Colon (tissue), 2 donors: Measurements from ENCODE around the gene QRICH2.
"Not testable (repeated sequence)": the region's sequence is repeated elsewhere in the genome, so short reads cannot be mapped to it uniquely, and the experiment has no call there.

Experiments
- FAIRE-seq: peaks from 2 replicates; lab custom pipeline; 2012; peaks lifted over from hg19 to GRCh38; lab: Jason Lieb, UNC
- donor health status: control.
- donor health status: control.

The QRICH2 gene

DNA sequence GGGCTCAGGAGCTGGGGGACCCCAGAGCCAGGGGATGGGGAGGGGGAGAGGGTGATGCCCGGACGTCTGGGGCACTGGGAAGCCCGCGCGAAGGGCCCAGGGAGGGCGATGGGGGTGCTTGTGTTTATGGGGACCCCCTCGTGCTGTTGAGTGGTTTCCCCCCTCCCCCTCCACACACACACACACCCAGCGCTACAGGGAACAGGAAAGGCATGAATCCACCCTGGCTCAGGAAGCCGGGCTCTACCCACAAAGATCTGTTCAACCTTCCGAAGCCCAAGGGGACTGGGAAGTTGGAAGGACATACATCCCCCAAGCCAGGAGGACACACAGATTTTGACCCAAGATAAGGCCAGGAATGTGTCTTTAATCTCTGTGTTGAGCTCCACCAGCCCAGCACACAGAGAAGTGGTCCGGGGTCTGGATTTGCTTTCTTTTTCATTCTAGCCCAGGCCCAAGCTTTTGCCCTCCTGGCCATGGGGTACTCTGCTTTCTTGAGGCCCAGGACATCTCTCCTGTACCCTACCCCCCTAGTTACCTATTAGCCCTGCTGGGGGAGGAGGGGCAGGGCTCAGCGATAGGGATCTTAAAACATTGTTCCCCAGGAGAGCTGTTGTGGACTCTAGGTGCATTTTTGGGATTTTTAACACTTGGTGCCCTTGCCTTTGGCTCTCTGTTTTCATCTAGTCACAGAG is 41.7 kb downstream of the QRICH2 start:
- FAIRE-seq, result no peak

DNA sequence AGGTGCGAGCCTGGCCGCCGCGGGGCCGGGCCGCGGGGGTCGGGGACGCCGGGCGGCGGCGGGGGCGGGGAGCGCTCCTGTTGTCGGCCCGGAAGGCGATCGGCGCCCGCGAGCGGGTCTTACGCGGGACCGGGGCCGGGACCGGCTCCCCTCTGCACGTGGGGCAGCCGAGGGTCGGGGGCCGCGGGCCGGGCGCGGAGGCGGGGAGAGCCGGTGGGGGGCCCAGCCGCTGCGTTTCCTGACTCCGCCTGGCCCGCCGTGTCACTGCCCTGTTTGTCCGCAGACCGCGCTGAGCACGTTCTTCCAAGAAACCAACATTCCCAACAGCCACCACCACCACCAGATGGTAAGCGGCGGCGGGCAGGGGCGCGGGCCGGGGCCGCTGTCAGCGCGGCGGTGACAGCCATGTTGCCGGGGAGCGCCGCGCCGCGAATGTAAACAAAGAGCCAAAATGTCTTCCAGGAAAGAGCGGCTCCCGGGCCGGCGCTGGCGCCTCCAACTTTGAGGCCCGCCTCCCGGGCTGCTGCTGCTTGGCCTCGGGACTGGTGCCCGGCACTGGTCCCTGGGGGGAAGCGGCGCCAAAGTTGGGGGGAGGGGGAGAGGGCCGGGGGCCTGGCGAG is 42.3 kb downstream of the QRICH2 start:
- FAIRE-seq, result no peak

DNA sequence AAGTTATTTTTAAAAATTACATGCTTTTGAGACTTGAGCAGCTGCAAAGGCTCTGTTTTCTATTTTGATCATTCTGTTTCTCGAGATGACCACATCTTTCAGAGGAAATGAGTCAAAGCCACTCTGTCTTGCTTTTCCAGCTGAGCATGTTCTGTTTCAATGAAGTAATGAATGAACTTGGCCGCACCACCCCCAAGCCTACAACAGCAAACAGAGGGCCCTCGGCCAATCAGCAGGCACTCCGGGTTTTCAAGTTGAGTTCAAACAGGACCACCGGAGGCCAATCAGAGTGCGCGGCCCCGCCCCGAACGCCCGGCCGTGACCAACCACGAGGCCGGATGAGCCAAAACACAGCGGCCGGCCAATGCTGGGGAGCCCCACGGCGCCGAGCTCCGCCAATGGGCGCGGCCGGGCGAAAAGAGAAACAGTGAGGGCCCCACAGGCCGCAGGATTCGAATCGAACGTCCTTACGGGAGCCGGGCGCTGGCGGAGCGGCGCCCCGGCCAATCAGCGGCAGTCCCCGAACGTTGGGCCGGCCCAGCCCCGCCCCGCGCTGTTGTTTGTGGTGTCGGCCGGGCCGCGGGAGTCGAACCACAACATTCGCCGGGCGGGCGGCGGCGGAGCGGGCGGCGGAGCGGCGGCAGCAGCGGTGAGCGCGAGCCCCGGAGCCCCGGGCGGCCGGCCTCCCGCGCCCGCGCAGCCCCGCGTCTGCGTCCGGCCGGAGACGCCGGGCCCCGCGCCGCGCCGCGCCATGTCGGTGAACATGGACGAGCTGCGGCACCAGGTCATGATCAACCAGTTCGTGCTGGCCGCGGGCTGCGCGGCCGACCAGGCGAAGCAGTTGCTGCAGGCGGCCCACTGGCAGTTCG is 43.1 kb downstream of the QRICH2 start, which contains the start of gene UBALD2:
UBALD2 (plus strand) TSS at position 594 of the 869 bp plus-strand sequence; CDS start at position 752, 158 bp downstream.
- peak; percentile 57 for FAIRE-seq

GRCh38 chr17:76264425-76264754 is 43.7 kb downstream of the QRICH2 start:
- no peak for FAIRE-seq

GRCh38 chr17:76263896-76264295 is 44.2 kb downstream of the QRICH2 start:
- no peak for FAIRE-seq

GRCh38 chr17:76262732-76263344 is 45.2 kb downstream of the QRICH2 start:
- no peak for FAIRE-seq

- FAIRE-seq, result no peak
These were observed 46.5 kb downstream of the QRICH2 start for GRCh38 chr17:76261421-76262215.

- no peak for FAIRE-seq
These were observed 47.4 kb downstream of the QRICH2 start for GRCh38 chr17:76260669-76261068.

- no peak for FAIRE-seq
These were observed 47.9 kb downstream of the QRICH2 start for GRCh38 chr17:76260220-76260619.

DNA sequence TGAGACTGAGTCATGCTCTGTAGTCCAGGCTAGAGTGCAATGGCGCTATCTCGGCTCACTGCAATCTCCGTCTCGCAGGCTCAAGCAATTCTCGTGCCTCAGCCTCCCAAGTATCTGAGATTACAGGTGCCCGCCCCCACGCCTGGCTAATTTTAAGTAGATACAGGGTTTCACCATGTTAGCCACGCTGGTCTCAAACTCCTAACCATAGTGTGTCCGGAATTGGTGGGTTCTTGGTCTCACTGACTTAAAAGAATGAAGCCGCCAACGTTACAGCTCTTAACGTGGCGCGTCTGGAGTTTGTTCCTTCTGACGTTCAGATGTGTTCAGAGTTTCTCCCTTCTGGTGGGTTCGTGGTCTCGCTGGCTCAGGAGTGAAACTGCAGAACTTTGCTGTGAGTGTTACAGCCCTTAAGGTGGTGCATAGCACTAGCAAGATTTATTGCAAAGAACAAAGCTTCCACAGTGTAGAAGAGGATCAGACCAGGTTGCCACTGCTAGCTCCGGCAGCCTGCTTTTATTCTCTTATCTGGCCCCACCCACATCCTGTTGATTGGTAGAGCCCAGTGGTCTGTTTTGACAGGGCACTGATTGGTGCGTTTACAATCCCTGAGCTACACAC is 51.5 kb downstream of the QRICH2 start:
- not testable (repeated sequence) for FAIRE-seq

DNA sequence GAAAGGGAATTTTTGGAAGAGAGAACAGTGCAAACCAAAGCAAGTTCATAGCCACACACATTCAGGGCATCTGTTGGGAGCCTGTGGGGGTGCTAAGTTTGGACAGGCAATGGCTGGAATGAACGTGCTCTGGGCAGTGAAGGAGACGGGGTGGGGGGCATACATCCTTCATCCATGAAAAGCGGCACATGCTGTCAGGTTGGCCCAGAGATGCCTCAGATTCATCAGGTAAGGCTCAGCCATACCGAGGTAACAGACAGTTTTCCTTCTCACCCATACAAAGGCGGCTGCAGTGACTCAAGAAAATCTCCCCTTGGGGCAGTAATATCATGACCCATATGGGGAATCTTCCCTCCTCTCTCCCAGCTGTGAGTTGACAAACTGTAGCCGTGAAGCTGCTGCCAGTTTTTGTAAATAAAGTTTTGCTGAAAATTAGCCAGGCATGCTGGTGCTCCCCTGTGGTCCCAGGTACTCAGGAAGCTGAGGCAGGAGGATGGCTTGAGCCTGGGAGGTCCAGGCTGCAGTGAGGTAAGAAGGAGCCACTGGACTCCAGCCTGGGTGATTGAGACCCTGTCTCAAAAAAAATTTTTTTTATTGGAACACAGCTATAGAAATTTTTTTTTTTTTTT is 52.2 kb downstream of the QRICH2 start:
- FAIRE-seq, result no peak

DNA sequence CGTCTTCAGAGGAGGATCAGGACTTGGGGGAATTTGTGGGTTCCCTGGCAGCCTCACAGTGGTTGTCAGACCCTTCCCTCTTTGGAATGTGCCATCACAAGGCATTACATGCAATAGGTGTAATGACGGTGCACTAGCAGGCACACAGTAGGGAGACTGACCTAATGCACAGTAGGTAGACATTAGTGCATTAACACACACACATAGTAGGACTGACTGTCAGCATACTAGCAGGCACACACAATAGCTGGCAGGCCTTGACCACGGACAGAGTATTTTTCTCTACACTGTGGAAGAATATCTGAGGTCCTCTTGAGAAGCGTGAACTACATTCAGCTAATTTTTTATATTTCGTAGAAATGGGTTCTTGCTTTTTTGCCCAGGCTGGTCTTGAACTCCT is 53.8 kb downstream of the QRICH2 start:
- no peak for FAIRE-seq

- FAIRE-seq, result no peak
These were observed 54.2 kb downstream of the QRICH2 start for GRCh38 chr17:76253841-76254240.

- not testable (repeated sequence) for FAIRE-seq
These were observed 54.9 kb downstream of the QRICH2 start for GRCh38 chr17:76252967-76253766.

DNA sequence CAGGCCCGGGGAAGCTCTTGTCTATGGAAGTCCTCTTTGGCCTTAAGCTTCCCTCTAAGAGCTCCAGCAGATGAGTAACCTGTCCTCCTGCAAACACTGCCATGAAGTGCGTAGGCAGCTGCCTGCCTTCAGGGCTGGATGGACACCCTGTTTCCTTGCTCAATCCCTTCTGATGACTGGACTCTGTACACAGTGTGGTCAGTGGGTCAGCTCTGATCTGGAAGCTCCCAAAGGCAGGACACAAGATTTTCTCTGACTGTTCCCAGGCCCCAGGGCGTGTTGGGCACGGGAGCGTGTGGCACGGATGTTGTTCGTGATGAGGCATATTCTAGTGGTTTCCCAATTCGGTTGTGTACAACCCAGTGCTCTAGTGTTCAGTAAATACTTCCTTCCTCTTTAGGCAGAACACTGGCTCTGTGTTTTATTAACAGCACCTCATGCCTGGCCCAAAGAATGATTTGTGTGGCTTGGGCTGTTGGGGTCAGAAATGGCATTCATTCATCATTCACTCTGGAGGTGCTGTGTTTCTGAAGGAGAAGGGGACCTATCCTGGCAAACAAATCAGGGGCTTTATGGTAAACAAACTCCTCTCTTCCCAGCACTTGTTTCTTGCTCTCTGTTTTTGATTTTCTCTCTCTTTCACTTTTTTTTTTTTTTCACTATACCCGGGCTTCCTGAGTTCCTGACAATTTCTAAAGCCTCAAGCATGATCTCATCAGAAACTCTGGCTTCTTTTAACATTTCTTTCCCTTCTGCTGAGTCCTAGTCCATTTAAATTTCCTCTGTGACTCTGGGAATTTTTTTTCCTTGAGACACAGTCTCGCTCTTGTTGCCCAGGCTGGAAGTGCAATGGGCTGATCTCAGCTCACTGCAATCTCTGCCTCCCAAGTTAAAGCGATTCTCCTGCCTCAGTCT is 55.8 kb downstream of the QRICH2 start:
- FAIRE-seq, result no peak

DNA sequence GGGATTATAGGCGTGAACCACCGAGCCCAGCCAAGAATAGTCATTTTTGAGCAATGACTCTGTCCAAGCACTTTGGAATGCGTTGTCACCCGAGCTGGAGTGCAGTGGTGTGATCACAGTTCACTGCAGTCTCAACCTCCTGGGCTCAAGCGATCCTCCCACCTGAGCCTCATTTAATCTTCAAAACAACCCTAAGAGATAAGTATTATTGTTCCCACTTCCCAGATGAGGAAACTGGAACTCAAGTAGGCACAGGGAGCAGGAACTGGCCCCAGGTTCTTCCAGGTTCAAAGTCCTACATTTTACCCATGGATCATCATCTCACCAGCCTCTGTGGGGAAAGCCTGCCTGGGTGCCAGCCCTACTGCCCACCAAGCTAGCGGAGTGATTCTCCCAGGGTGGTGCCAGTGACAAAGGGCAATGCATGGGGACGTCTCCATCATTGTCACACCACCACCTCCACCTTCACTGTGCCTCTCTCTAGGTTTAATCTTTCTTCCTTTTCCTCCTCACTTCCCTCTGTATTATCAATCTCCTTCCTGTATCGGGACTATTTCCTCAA is 56.5 kb downstream of the QRICH2 start:
- no peak for FAIRE-seq

GRCh38 chr17:76250141-76250540 is 57.9 kb downstream of the QRICH2 start:
- FAIRE-seq, result no peak

- no peak for FAIRE-seq
These were observed 59.9 kb downstream of the QRICH2 start for GRCh38 chr17:76248013-76248782.
